GM12873 (cell line): ENCODE results near the gene UBLCP1.

ENCODE experiments used
- TF ChIP-seq, protein P1 (sequence below): IDR thresholded peaks from 2 replicates; pipeline ENCODE4 v1.5.1; 2012; ENCODE audit warnings: low read depth, mild to moderate bottlenecking, moderate library complexity, low read length, control low read depth; ENCODE audit not compliant: insufficient read depth; ENCODE audit errors: missing control alignments

UBLCP1 gene

GRCh38 chr5:159310511-159310910, 47.4 kb downstream of the UBLCP1 start:
- TF ChIP-seq, protein P1, sequence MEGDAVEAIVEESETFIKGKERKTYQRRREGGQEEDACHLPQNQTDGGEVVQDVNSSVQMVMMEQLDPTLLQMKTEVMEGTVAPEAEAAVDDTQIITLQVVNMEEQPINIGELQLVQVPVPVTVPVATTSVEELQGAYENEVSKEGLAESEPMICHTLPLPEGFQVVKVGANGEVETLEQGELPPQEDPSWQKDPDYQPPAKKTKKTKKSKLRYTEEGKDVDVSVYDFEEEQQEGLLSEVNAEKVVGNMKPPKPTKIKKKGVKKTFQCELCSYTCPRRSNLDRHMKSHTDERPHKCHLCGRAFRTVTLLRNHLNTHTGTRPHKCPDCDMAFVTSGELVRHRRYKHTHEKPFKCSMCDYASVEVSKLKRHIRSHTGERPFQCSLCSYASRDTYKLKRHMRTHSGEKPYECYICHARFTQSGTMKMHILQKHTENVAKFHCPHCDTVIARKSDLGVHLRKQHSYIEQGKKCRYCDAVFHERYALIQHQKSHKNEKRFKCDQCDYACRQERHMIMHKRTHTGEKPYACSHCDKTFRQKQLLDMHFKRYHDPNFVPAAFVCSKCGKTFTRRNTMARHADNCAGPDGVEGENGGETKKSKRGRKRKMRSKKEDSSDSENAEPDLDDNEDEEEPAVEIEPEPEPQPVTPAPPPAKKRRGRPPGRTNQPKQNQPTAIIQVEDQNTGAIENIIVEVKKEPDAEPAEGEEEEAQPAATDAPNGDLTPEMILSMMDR: no peak

- TF ChIP-seq, protein P1: no peak
Observed at GRCh38 chr5:159311063-159311462, 48.0 kb downstream of the UBLCP1 start.

DNA sequence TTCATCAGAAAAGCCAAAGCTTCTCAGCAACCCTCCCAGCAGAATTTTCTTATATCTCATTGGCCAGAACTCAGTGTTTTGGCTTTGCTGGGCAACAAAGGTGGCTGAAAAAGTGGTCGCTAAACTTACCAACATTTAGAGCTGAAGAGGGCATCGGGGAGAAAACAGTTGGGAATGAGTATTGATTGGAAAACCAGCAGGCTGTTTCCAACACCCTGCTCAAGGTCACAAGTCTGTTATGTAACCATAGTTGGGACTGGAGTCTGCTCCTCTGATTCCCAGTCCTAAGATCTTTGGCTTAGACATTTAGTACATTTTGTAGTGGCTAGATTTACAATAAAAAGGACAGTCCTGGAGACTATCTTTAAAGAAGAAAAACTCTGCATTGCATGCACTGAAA, 50.1 kb downstream of the UBLCP1 start:
- TF ChIP-seq, protein P1: no peak

- TF ChIP-seq, protein P1: peak; percentile 87
Observed at GRCh38 chr5:159316519-159317383, 53.7 kb downstream of the UBLCP1 start.

GRCh38 chr5:159317849-159318248, 54.8 kb downstream of the UBLCP1 start:
- TF ChIP-seq, protein P1: no peak

- TF ChIP-seq, protein P1: no peak
Observed at GRCh38 chr5:159318448-159318847, 55.4 kb downstream of the UBLCP1 start.

DNA sequence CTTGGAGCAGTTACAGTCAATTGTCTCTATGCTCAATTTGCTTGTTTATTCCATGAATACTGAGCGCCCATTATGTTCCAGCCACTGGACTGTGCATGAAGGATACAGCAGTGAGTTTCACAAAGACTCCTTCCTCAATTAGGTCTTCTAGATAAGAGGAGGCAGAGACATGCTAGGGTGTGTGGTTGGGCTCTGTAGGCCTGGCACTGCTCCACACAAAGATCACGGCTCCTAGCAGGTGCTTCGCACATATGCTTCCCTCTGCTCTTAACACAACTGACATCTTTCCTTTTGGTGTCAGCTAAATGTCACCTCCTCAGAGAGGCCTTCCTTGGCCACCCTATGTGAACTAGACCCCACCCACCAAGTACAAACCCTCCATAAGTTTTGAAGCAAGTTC, 56.3 kb downstream of the UBLCP1 start:
- TF ChIP-seq, protein P1: no peak
